Esophagus (tissue), 2 donors: Measurements from ENCODE around the gene PCGF2. TPM values are rescaled to one million over a fixed set of nuclear protein-coding genes. Genes with fewer than 3 reads are reported as not detected.

Source experiments
- H3K27ac ChIP-seq, 2 donors: one replicate each; pipeline ENCODE4 v1.5.1; 2013; ENCODE audit warnings: low read depth in 2 of 2, mild to moderate bottlenecking in 2 of 2, inconsistent platforms in 1 of 2, low read length in 1 of 2, moderate library complexity in 1 of 2
- H3K27me3 ChIP-seq, 2 donors: one replicate each; pipeline ENCODE4 v1.6.1; 2013; ENCODE audit warnings: low read length in 2 of 2, control low read depth in 1 of 2, mild to moderate bottlenecking in 1 of 2; ENCODE audit not compliant: insufficient read depth in 2 of 2, control insufficient read depth in 1 of 2
- H3K36me3 ChIP-seq, 2 donors: one replicate each; pipeline ENCODE4 v1.6.1; 2013; ENCODE audit warnings: low read length in 1 of 2; ENCODE audit not compliant: control insufficient read depth in 2 of 2, insufficient read depth in 2 of 2
- H3K4me1 ChIP-seq, 2 donors: one replicate each; pipeline ENCODE4 v1.6.1; 2013; ENCODE audit warnings: low read length in 1 of 2; ENCODE audit not compliant: control insufficient read depth in 2 of 2, insufficient read depth in 2 of 2
- H3K4me3 ChIP-seq, 2 donors: one replicate each; pipeline ENCODE4 v1.5.1; 2013; ENCODE audit warnings: low read length in 2 of 2, mild to moderate bottlenecking in 2 of 2, low read depth in 1 of 2, moderate library complexity in 1 of 2
- H3K9me3 ChIP-seq, 2 donors: one replicate each; pipeline ENCODE4 v1.6.1; 2013; ENCODE audit warnings: mild to moderate bottlenecking in 2 of 2, low read depth in 1 of 2, low read length in 1 of 2, moderate library complexity in 1 of 2; ENCODE audit not compliant: control insufficient read depth in 2 of 2, insufficient read depth in 1 of 2
- WGBS, 2 donors: extraction: QIAGEN DNeasy Blood & Tissue Kit; methylation state at CpG; one replicate each; pipeline ENCODE4 v1.1.7; 2013; 5-methylcytosine and 5-hydroxymethylcytosine counted together
- polyA plus RNA-seq, 2 donors: library from polyadenylated mRNA; stranded (reverse); fragments of 200-250 nt; gene quantifications; one replicate each; pipeline ENCODE4 v1.2.3, GENCODE V29; 2013
- donor health status: healthy with polysubstance abuse.
- donor health status: Bipolar disorder and iron deficiency.

The PCGF2 gene
- polyA plus RNA-seq, 2 donors, result 9.4 to 22.4 TPM

- Histone ChIP-seq H3K27ac (peak overlapping the region in 1 of 2 donors; percentile 8), H3K36me3 (peaks cover 23 to 63% of the 10 kb centered on the region in 2 donors), H3K27me3 (no peaks in the 10 kb centered on the region), H3K9me3 (no peaks in the 10 kb centered on the region), H3K4me1 (no peaks in the 10 kb centered on the region), H3K4me3 (no peak overlapping the region)
- WGBS, 2 donors, result 79 to 82% methylated on average over 9 of the region's 9 CpGs
These were observed 32.8 kb downstream of the PCGF2 start for GRCh38 chr17:38715216-38715943.

DNA sequence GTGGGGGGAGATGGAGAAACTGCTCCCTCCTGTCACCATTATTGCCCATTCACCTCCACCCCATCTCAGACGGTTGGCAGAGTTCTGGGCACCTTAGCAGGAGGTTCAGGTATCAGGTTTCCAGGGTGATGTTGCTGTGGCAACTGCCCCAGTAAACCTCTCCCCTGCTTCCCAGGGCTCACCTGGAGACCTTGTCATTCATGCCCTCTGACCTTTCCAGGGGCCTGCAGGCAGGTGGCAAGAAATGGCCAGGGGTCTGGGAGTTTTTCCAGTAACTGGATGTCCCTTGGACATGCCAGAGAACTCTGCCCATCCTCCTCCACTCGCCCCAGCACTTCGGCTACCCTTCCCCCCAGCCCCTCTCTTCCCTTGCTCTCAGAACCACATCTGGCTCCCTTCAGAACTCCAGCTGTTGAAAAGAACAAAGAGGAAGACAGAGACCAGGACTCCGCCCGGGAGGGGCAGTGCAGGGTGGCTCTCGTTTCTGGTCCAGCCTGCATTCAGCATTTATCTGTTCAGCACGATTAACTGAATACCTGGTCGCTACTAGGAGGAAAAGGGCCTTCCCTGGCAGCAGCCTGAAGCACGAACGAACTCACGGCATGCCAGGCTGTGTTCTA lies 34.6 kb downstream of the PCGF2 start:
- Histone ChIP-seq H3K27me3 (no peaks in the 10 kb centered on the region), H3K4me3 (no peak overlapping the region), H3K36me3 (peaks cover 26 to 64% of the 10 kb centered on the region in 2 donors), H3K4me1 (peaks cover 0 to 2% of the 10 kb centered on the region in 2 donors), H3K27ac (no peak overlapping the region), H3K9me3 (no peaks in the 10 kb centered on the region)
- 68 to 69% methylated on average over 11 of the region's 11 CpGs for WGBS, 2 donors

GRCh38 chr17:38712593-38712992 lies 35.5 kb downstream of the PCGF2 start:
- WGBS, 2 donors, result 94 to 95% methylated on average over 8 to 10 of the region's 10 CpGs
- Histone ChIP-seq H3K4me1 (peaks cover 0 to 3% of the 10 kb centered on the region in 2 donors), H3K27me3 (no peaks in the 10 kb centered on the region), H3K9me3 (no peaks in the 10 kb centered on the region), H3K4me3 (no peak overlapping the region), H3K27ac (no peak overlapping the region), H3K36me3 (peaks cover 26 to 68% of the 10 kb centered on the region in 2 donors)

DNA sequence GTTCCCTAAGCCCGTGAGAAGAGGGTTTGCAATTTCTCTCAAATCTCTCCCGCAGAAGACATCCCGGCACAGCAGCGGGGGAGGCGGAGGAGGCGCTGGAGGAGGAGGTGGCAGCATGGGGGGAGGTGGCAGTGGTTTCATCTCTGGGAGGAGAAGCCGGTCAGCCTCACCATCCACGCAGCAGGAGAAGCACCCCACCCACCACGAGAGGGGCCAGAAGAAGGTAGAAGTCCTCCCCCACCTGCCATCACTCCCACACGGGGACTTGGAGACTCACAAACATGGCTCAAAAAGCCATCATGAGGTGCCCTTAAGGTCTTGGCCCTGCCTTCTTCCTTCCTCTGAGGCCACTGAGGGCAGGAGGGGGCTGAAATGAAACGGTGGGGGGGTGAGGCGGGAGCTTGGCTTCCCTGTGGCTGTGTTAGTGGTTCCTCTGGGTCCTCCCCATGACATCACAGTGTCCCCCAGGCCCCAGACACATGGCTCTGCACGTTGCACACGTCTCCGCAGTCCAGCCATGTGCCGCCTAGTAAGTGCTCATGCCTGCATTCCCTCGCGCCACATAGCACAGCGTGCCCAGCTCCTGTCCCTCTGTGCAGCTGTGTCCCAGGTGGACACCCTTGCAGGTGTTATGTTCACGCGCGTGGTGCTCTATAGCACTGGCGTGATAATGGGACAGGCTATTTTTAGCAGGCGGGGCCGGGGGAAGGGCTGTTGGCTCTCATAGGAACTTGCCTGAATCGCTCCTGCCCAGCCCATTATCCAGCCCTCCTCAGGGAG lies 36.2 kb downstream of the PCGF2 start:
- Histone ChIP-seq H3K27me3 (no peaks in the 10 kb centered on the region), H3K27ac (no peak overlapping the region), H3K36me3 (peaks cover 26 to 66% of the 10 kb centered on the region in 2 donors), H3K9me3 (no peaks in the 10 kb centered on the region), H3K4me1 (peaks cover 3 to 7% of the 10 kb centered on the region in 2 donors), H3K4me3 (no peak overlapping the region)
- WGBS, 2 donors, result 77 to 79% methylated on average over 26 of the region's 26 CpGs

DNA sequence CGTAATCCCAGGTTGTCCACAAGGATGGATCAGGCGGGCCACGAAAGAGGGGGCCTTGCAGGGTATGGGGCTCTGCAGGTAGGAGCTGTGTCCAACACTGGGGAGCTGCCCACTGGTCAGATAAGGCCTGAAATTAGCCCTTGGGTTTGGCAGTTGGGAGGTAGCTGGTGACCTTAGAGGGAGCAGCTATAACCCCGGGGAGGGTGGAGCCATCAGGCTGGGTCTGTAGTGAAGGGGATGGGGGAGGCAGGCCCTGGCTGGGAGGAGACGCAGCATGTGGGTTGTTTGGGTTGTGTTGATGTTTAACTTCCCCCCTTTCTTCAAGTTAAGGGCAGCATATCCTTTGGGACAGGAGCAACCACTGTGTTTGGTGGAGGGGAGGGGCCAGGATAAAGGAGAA lies 37.2 kb downstream of the PCGF2 start:
- peaks cover 8 to 10% of the 10 kb centered on the region in 2 donors for H3K4me1 ChIP-seq
- no peak overlapping the region for H3K4me3 ChIP-seq
- H3K27ac ChIP-seq, result no peak overlapping the region
- H3K36me3 ChIP-seq, result peaks cover 19 to 59% of the 10 kb centered on the region in 2 donors
- no peaks in the 10 kb centered on the region for H3K27me3 ChIP-seq
- no peaks in the 10 kb centered on the region for H3K9me3 ChIP-seq
- WGBS, 2 donors, result 85 to 86% methylated on average over 5 of the region's 5 CpGs

GRCh38 chr17:38710604-38710962 lies 37.6 kb downstream of the PCGF2 start:
- Histone ChIP-seq H3K27ac (no peak overlapping the region), H3K4me1 (peaks cover 8 to 10% of the 10 kb centered on the region in 2 donors), H3K27me3 (no peaks in the 10 kb centered on the region), H3K4me3 (no peak overlapping the region), H3K36me3 (peaks cover 18 to 55% of the 10 kb centered on the region in 2 donors), H3K9me3 (no peaks in the 10 kb centered on the region)
- 82 to 84% methylated on average over 3 of the region's 3 CpGs for WGBS, 2 donors

- Histone ChIP-seq H3K27me3 (no peaks in the 10 kb centered on the region), H3K9me3 (no peaks in the 10 kb centered on the region), H3K27ac (no peak overlapping the region), H3K36me3 (peaks cover 15 to 51% of the 10 kb centered on the region in 2 donors), H3K4me3 (no peak overlapping the region), H3K4me1 (peaks cover 8 to 10% of the 10 kb centered on the region in 2 donors)
- WGBS, 2 donors, result 57 to 60% methylated on average over 13 of the region's 13 CpGs
These were observed 38.1 kb downstream of the PCGF2 start for GRCh38 chr17:38709864-38710603.

DNA sequence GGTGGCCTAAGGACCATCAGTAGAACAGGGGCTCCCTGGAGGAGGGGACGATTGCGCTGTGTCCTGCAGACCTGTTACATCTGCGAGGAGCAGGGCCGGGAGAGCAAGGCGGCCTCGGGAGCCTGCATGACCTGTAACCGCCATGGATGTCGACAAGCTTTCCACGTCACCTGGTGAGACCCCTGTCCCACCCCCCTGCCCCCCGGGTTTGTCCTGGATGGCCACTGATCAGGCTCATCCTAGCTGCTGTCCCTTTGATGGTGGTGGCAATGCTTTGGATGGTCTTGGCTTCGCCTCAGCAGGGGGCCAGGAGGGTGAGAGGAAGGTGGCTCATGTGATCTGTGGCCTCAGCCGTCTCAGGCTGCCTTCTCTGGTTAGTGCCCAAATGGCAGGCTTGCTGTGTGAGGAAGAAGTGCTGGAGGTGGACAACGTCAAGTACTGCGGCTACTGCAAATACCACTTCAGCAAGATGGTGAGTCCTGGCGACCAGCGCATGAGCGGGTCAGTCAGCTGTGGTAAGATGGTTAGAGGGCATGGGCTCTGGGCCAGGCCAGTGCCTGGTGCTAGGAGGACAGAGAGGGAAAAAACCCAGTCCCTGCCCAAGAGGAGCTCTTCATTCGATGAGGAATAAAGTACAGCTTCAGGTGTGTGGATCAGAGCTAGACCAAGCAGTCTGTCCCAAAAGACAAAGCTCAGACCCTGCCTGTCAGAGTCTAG lies 38.9 kb downstream of the PCGF2 start:
- 86 to 87% methylated on average over 18 of the region's 18 CpGs for WGBS, 2 donors
- no peaks in the 10 kb centered on the region for H3K27me3 ChIP-seq
- no peaks in the 10 kb centered on the region for H3K9me3 ChIP-seq
- H3K36me3 ChIP-seq, result peaks cover 15 to 50% of the 10 kb centered on the region in 2 donors
- H3K27ac ChIP-seq, result no peak overlapping the region
- H3K4me1 ChIP-seq, result peaks cover 8 to 10% of the 10 kb centered on the region in 2 donors
- H3K4me3 ChIP-seq, result no peak overlapping the region
